Smooth muscle cell (in vitro differentiated cells): Measurements from ENCODE around the gene ENAH. TPM values are rescaled to one million over a fixed set of nuclear protein-coding genes. Genes with fewer than 3 reads are reported as not detected.
"Not testable (repeated sequence)": the region's sequence is repeated elsewhere in the genome, so short reads cannot be mapped to it uniquely, and the experiment has no call there.

Experiments used
- DNase-seq: peaks from one replicate; lab custom pipeline; 2025; ENCODE audit not compliant: unreplicated experiment; lab: John Stamatoyannopoulos, UW
- H2AFZ ChIP-seq: fragments of 200-600 bp; sonication (generic); 2 replicates; pipeline ENCODE4 v1.6.0; 2016; ENCODE audit warnings: antibody characterized with exemption, low read depth, mild to moderate bottlenecking
- H3F3A ChIP-seq: fragments of 200-600 bp; sonication (generic); 2 replicates; pipeline ENCODE4 v1.6.0; 2017; ENCODE audit warnings: antibody characterized with exemption, low read depth
- H3K27ac ChIP-seq: fragments of 200-600 bp; sonication (generic); 2 replicates; pipeline ENCODE4 v1.5.1; 2016; ENCODE audit warnings: low read depth, mild to moderate bottlenecking
- H3K27me3 ChIP-seq: fragments of 200-600 bp; sonication (generic); 2 replicates; pipeline ENCODE4 v1.6.1; 2016; ENCODE audit warnings: low read depth, mild to moderate bottlenecking
- H3K36me3 ChIP-seq: fragments of 200-600 bp; sonication (generic); 2 replicates; pipeline ENCODE4 v1.5.1; 2016; ENCODE audit warnings: low read depth
- H3K4me1 ChIP-seq: fragments of 200-600 bp; sonication (generic); 2 replicates; pipeline ENCODE4 v1.5.1; 2016; ENCODE audit warnings: low read depth
- H3K4me2 ChIP-seq: fragments of 200-600 bp; sonication (generic); 2 replicates; pipeline ENCODE4 v1.6.0; 2016; ENCODE audit warnings: mild to moderate bottlenecking
- H3K4me3 ChIP-seq: fragments of 200-600 bp; sonication (generic); 2 replicates; pipeline ENCODE4 v1.5.1; 2016; ENCODE audit warnings: mild to moderate bottlenecking
- H3K79me2 ChIP-seq: fragments of 200-600 bp; sonication (generic); 2 replicates; pipeline ENCODE4 v1.6.0; 2016; ENCODE audit warnings: low read depth, mild to moderate bottlenecking
- H3K9ac ChIP-seq: fragments of 200-600 bp; sonication (generic); 2 replicates; pipeline ENCODE4 v1.6.0; 2016; ENCODE audit warnings: low read depth
- H3K9me3 ChIP-seq: fragments of 200-600 bp; sonication (generic); replicated peaks from 2 replicates; pipeline ENCODE4 v1.5.1; 2016; ENCODE audit warnings: low read depth
- H4K20me1 ChIP-seq: fragments of 200-600 bp; sonication (generic); 2 replicates; pipeline ENCODE4 v1.6.0; 2016; ENCODE audit warnings: low read depth
- CTCF ChIP-seq: fragments of 200-600 bp; sonication (generic); IDR thresholded peaks from 2 replicates; pipeline ENCODE4 v1.5.1; 2017; ENCODE audit warnings: borderline replicate concordance, mild to moderate bottlenecking, antibody characterized with exemption; ENCODE audit not compliant: insufficient read depth, poor library complexity, severe bottlenecking
- WGBS: methylation state at CpG from one replicate; pipeline ENCODE4 v1.1.7; 2016; ENCODE audit warnings: low lambda C conversion rate; 5-methylcytosine and 5-hydroxymethylcytosine counted together
- polyA plus RNA-seq: library from polyadenylated mRNA; unstranded; fragments of >200 nt; fragmentation: Nextera tagmentation; extraction: Ambion mirVana; gene quantifications from 2 replicates; pipeline ENCODE4 v1.2.1, GENCODE V29; 2016
- total RNA-seq: library from RNA; depleted of rRNA; stranded (reverse); fragments of >200 nt; gene quantifications from 2 replicates; pipeline ENCODE4 v1.2.3, GENCODE V29; 2014

Gene ENAH
- total and polyA plus RNA-seq, 2 experiments from 2014 or later, result 39.3 to 147 TPM

- peaks cover 9% of the 10 kb centered on the region for H3K36me3 ChIP-seq
- no peak overlapping the region for H3K4me3 ChIP-seq
- no peak overlapping the region for H2AFZ ChIP-seq
- peak overlapping the region; percentile 19 for H3K27ac ChIP-seq
- WGBS, result 96% methylated on average over 4 of the region's 4 CpGs
- TF ChIP-seq CTCF, result no peak
- H3K9me3 ChIP-seq, result no peaks in the 10 kb centered on the region
- H3K4me2 ChIP-seq, result no peak overlapping the region
- H3K79me2 ChIP-seq, result peaks cover 26% of the 10 kb centered on the region
- no peak overlapping the region for H3K9ac ChIP-seq
- H3F3A ChIP-seq, result peaks cover 5% of the 10 kb centered on the region
- H4K20me1 ChIP-seq, result peaks cover 28% of the 10 kb centered on the region
- no peaks in the 10 kb centered on the region for H3K27me3 ChIP-seq
- peaks cover 37% of the 10 kb centered on the region for H3K4me1 ChIP-seq
- no peak for DNase-seq
Measured at GRCh38 chr1:225511828-225512381, 141.0 kb downstream of the ENAH start.

- H3K4me3 ChIP-seq, H3K9me3 ChIP-seq, H3K4me2 ChIP-seq, H3K27me3 ChIP-seq, H3K9ac ChIP-seq, H3K36me3 ChIP-seq, DNase-seq, H2AFZ ChIP-seq, H3F3A ChIP-seq: not testable (repeated sequence)
- Histone ChIP-seq H3K79me2 (peaks cover 20% of the 10 kb centered on the region), H4K20me1 (peaks cover 18% of the 10 kb centered on the region), H3K4me1 (peaks cover 35% of the 10 kb centered on the region), H3K27ac (peak overlapping the region; percentile 93)
- 100% methylated on average over 2 of the region's 2 CpGs for WGBS
Measured at GRCh38 chr1:225510740-225511139, 142.2 kb downstream of the ENAH start.

GRCh38 chr1:225509770-225510169 lies 143.2 kb downstream of the ENAH start:
- TF ChIP-seq CTCF, result no peak
- H4K20me1 ChIP-seq, result peaks cover 10% of the 10 kb centered on the region
- H3K4me3 ChIP-seq, result no peak overlapping the region
- peaks cover 9% of the 10 kb centered on the region for H3K36me3 ChIP-seq
- H3K9me3 ChIP-seq, result no peaks in the 10 kb centered on the region
- no peaks in the 10 kb centered on the region for H3K27me3 ChIP-seq
- peaks cover 5% of the 10 kb centered on the region for H3F3A ChIP-seq
- peak overlapping the region; percentile 93 for H3K27ac ChIP-seq
- H3K4me1 ChIP-seq, result peaks cover 27% of the 10 kb centered on the region
- H3K79me2 ChIP-seq, result peaks cover 11% of the 10 kb centered on the region
- 83% methylated on average over 3 of the region's 3 CpGs for WGBS
- H3K9ac ChIP-seq, result peak overlapping the region; percentile 38
- H3K4me2 ChIP-seq, result no peak overlapping the region
- H2AFZ ChIP-seq, result no peak overlapping the region
- no peak for DNase-seq

GRCh38 chr1:225509376-225509707 lies 143.6 kb downstream of the ENAH start:
- no peak overlapping the region for H2AFZ ChIP-seq
- H3K27me3 ChIP-seq, result no peaks in the 10 kb centered on the region
- H3K9me3 ChIP-seq, result no peaks in the 10 kb centered on the region
- peaks cover 5% of the 10 kb centered on the region for H3F3A ChIP-seq
- TF ChIP-seq CTCF, result no peak
- H3K9ac ChIP-seq, result peak overlapping the region; percentile 38
- no peak overlapping the region for H3K4me3 ChIP-seq
- H3K79me2 ChIP-seq, result peaks cover 10% of the 10 kb centered on the region
- peaks cover 10% of the 10 kb centered on the region for H4K20me1 ChIP-seq
- H3K27ac ChIP-seq, result peak overlapping the region; percentile 93
- peaks cover 9% of the 10 kb centered on the region for H3K36me3 ChIP-seq
- WGBS, result 65% methylated on average over 2 of the region's 2 CpGs
- H3K4me1 ChIP-seq, result peaks cover 27% of the 10 kb centered on the region
- no peak for DNase-seq
- no peak overlapping the region for H3K4me2 ChIP-seq
